Activated CD4-positive, CD25-positive, alpha-beta regulatory T cell treated with anti-CD3 and anti-CD28 coated beads, Interleukin-2, amount 50 U/mL, for 72 hours (primary cell): ENCODE measurements around the gene TACR3.
"Not testable (repeated sequence)": the region's sequence is repeated elsewhere in the genome, so short reads cannot be mapped to it uniquely, and the experiment has no call there.

Experiments used
- DNase-seq: peaks from one replicate; pipeline ENCODE4 v3.0.0; 2021

The TACR3 gene

GRCh38 chr4:103719830-103720207 is at the start of gene TACR3:
TACR3 (minus strand) TSS chr4:103719985; CDS start chr4:103719675, 310 bp downstream.
- no peak for DNase-seq

GRCh38 chr4:103757631-103758030 is 37.8 kb upstream of the TACR3 start:
- DNase-seq = no peak

GRCh38 chr4:103756741-103757140 is 37.0 kb upstream of the TACR3 start:
- no peak for DNase-seq

GRCh38 chr4:103754844-103755243 is 35.1 kb upstream of the TACR3 start:
- DNase-seq = no peak

GRCh38 chr4:103753868-103754653 is 34.3 kb upstream of the TACR3 start:
- no peak for DNase-seq

- not testable (repeated sequence) for DNase-seq
Observed at GRCh38 chr4:103723150-103723549, 3.4 kb upstream of the TACR3 start.

- no peak for DNase-seq
Observed at GRCh38 chr4:103721251-103721650, 1.5 kb upstream of the TACR3 start.

GRCh38 chr4:103720661-103721060 is 876 bp upstream of the TACR3 start:
- no peak for DNase-seq

GRCh38 chr4:103719105-103719829 is 518 bp downstream of the TACR3 start:
- no peak for DNase-seq

- DNase-seq = no peak
Observed at GRCh38 chr4:103692615-103693014, 27.2 kb downstream of the TACR3 start.

GRCh38 chr4:103673983-103674382 is 45.8 kb downstream of the TACR3 start:
- no peak for DNase-seq

- DNase-seq = not testable (repeated sequence)
Observed at GRCh38 chr4:103666764-103667163, 53.0 kb downstream of the TACR3 start.

GRCh38 chr4:103664436-103665075 is 55.2 kb downstream of the TACR3 start:
- DNase-seq = no peak

GRCh38 chr4:103648541-103648940 is 71.2 kb downstream of the TACR3 start:
- DNase-seq = no peak

- no peak for DNase-seq
Observed at GRCh38 chr4:103645991-103646390, 73.8 kb downstream of the TACR3 start.

GRCh38 chr4:103634236-103634635 is 85.5 kb downstream of the TACR3 start:
- DNase-seq = no peak

GRCh38 chr4:103626296-103626695 is 93.5 kb downstream of the TACR3 start:
- DNase-seq = no peak

GRCh38 chr4:103591841-103592240 is 127.9 kb downstream of the TACR3 start:
- no peak for DNase-seq

- no peak for DNase-seq
Observed at GRCh38 chr4:103567591-103567990, 152.2 kb downstream of the TACR3 start.

- DNase-seq = not testable (repeated sequence)
Observed at GRCh38 chr4:103559178-103559577, 160.6 kb downstream of the TACR3 start.
